H1 (cell line): ENCODE results near the gene HID1. TPM values are rescaled to one million over a fixed set of nuclear protein-coding genes. Genes with fewer than 3 reads are reported as not detected.

Source experiments
- ASH2L ChIP-seq: fragments of 200-600, 300-600 bp; sonication (generic); IDR thresholded peaks from one replicate; pipeline ENCODE4 v1.7.1; 2017; ENCODE audit warnings: low read length
- CREB1 ChIP-seq: IDR thresholded peaks from 2 replicates; pipeline ENCODE4 v1.6.1; 2012; ENCODE audit warnings: inconsistent platforms
- EZH2 ChIP-seq: fragments of 200-600 bp; sonication (generic); IDR thresholded peaks from 2 replicates; pipeline ENCODE4 v1.7.1; 2012; ENCODE audit warnings: low read depth, mild to moderate bottlenecking, moderate library complexity, low read length, inconsistent platforms; ENCODE audit not compliant: severe bottlenecking
- GABPA ChIP-seq: IDR thresholded peaks from 2 replicates; pipeline ENCODE4 v1.6.1; 2011; ENCODE audit warnings: mild to moderate bottlenecking, low read length, moderate library complexity, borderline replicate concordance; ENCODE audit not compliant: insufficient read depth
- GTF2F1 ChIP-seq: IDR thresholded peaks from 2 replicates; pipeline ENCODE4 v1.6.1; 2012; ENCODE audit warnings: low read depth, low read length, improper control_type of control experiment, borderline replicate concordance
- HDAC6 ChIP-seq: IDR thresholded peaks from one replicate; pipeline ENCODE4 v1.7.1; 2012; ENCODE audit warnings: low read depth, mild to moderate bottlenecking, inconsistent platforms, low read length, moderate library complexity
- POLR2A ChIP-seq, 2 experiments: IDR thresholded peaks; 1 replicate in 1 of 2; 2 replicates in 1 of 2; pipeline ENCODE4 v1.6.1; 2011; ENCODE audit warnings: low read depth in 2 of 2, low read length in 2 of 2, mild to moderate bottlenecking in 2 of 2; ENCODE audit errors: control extremely low read depth in 1 of 2
- POU5F1 ChIP-seq: IDR thresholded peaks from 2 replicates; pipeline ENCODE4 v1.6.1; 2011; ENCODE audit warnings: low read depth, mild to moderate bottlenecking, low read length, moderate library complexity
- RBBP5 ChIP-seq: IDR thresholded peaks from 2 replicates; pipeline ENCODE4 v1.7.1; 2012; ENCODE audit warnings: low read depth, mild to moderate bottlenecking, inconsistent platforms, low read length, moderate library complexity, borderline replicate concordance
- RXRA ChIP-seq: IDR thresholded peaks from 2 replicates; pipeline ENCODE4 v1.6.1; 2011; ENCODE audit warnings: low read depth, mild to moderate bottlenecking, low read length, moderate library complexity; ENCODE audit not compliant: insufficient read depth
- SIN3A ChIP-seq, 2 experiments: IDR thresholded peaks in 1 of 2; conservative IDR thresholded peaks in 1 of 2; 2 replicates each; pipeline ENCODE4 v1.6.1; 2011 to 2012; ENCODE audit warnings: low read length in 2 of 2, improper control_type of control experiment in 1 of 2, low read depth in 1 of 2, mild to moderate bottlenecking in 1 of 2
- SRF ChIP-seq: IDR thresholded peaks from 2 replicates; pipeline ENCODE4 v1.6.1; 2011; ENCODE audit warnings: mild to moderate bottlenecking, low read depth, low read length, moderate library complexity
- TBP ChIP-seq: IDR thresholded peaks from 2 replicates; pipeline ENCODE4 v1.6.1; 2011; ENCODE audit warnings: low read depth, low read length, improper control_type of control experiment
- TEAD4 ChIP-seq: IDR thresholded peaks from 2 replicates; pipeline ENCODE4 v1.6.1; 2012; ENCODE audit warnings: low read depth, low read length, inconsistent platforms, mixed read lengths
- YY1 ChIP-seq: IDR thresholded peaks from 2 replicates; pipeline ENCODE4 v1.6.1; 2011; ENCODE audit warnings: low read depth, mild to moderate bottlenecking, low read length
- polyA plus RNA-seq, 7 experiments: library from polyadenylated mRNA; depleted of rRNA in 3 of 7; stranded (reverse) in 5 of 7; unstranded in 2 of 7; fragments of >200 nt in 5 of 7; fragments of 200-250 nt in 2 of 7; gene quantifications; 1 replicate in 5 of 7; 2 replicates in 1 of 7; 4 replicates in 1 of 7; pipeline versions ENCODE4 v1.2.1 to v1.2.3, GENCODE V29; 2011 to 2013; ENCODE audit warnings: missing spikeins in 2 of 7, mixed read lengths in 2 of 7
- total RNA-seq: library from RNA; stranded (reverse); fragmentation: NEBNext Ultra II Directional; extraction: Animal tissue kit (Norgen Biotek cat#: 25700); gene quantifications from 2 replicates; pipeline ENCODE4 v1.2.1, GENCODE V29; 2021
- TF ChIP-seq, protein P1 (sequence below): IDR thresholded peaks from 2 replicates; pipeline ENCODE4 v1.6.1; 2011; ENCODE audit warnings: low read length, improper control_type of control experiment
- TF ChIP-seq, protein P2 (sequence below): IDR thresholded peaks from 2 replicates; pipeline ENCODE4 v1.6.1; 2012; ENCODE audit warnings: low read length, inconsistent platforms
- TF ChIP-seq, protein P3 (sequence below): IDR thresholded peaks from 2 replicates; pipeline ENCODE4 v1.6.1; 2011; ENCODE audit warnings: low read depth, mild to moderate bottlenecking, low read length; ENCODE audit not compliant: insufficient read depth

The HID1 gene
- total and polyA plus RNA-seq, 2 of the 8 experiments (the other 6 are each of a cell fraction or from before 2014, with no cell fraction given): 15.1 to 25.9 TPM

DNA sequence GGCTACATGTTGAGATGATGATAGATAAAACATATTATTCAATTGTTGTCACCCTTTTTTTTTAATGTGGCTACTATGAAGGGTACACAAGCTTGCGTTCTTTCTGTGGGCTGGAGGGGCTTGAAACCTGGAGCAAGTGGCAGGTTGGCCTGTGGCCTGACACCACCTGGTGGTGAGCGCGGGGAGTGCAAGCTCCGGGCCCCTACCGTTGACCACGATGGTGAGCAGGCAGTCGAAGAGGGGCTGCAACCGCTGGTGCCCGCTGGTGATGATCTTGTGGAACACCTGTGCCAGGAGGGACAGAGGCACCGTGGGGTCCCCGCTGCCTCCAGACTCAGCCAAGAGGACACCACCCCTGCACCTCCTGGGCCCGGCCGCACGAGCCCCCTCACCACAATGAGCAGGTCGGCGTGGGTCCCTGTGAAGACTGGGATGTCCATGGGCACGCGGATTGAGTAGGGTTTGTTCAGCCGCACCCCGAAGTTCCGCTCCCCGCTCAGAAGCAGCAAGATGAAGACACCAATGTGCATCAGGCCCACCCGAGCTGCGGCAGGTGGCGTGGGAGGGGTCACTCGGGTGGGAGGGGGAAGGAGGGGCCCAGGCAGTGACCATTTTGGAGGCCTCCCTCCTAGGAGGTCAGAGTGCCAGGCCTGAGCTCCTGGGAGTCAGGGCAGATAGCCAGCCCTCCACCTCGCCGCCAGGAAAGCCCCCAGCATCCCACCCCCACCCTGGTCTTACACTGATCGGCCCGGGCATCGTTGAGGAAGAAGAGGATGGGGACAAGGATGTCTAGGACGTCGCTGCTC is 14.4 kb downstream of the HID1 start (continued):
- TF ChIP-seq, protein P1, sequence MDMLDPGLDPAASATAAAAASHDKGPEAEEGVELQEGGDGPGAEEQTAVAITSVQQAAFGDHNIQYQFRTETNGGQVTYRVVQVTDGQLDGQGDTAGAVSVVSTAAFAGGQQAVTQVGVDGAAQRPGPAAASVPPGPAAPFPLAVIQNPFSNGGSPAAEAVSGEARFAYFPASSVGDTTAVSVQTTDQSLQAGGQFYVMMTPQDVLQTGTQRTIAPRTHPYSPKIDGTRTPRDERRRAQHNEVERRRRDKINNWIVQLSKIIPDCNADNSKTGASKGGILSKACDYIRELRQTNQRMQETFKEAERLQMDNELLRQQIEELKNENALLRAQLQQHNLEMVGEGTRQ: no peak
- TF ChIP-seq ASH2L (no peak), POLR2A (IDR thresholded peaks at IDR 0.05; ENCODE audit: control extremely low read depth in 1 of 2, low read depth in 2 of 2, low read length in 2 of 2) (no peak), RXRA (no peak), RBBP5 (no peak), YY1 (no peak), HDAC6 (no peak), POU5F1 (no peak), EZH2 (no peak), GTF2F1 (no peak), GABPA (peak; percentile 61; the same call in 1 of the 2 replicates), SIN3A (conservative IDR thresholded peaks at IDR 0.05 in 1 of 2, IDR thresholded peaks at IDR 0.05 in 1 of 2; ENCODE audit: low read depth in 1 of 2, low read length in 2 of 2) (no peak), SRF (no peak), CREB1 (0 out of 2 replicates have a peak, but pooled peaks have one; percentile 6), TBP (no peak), TEAD4 (no peak)
- TF ChIP-seq, protein P2, sequence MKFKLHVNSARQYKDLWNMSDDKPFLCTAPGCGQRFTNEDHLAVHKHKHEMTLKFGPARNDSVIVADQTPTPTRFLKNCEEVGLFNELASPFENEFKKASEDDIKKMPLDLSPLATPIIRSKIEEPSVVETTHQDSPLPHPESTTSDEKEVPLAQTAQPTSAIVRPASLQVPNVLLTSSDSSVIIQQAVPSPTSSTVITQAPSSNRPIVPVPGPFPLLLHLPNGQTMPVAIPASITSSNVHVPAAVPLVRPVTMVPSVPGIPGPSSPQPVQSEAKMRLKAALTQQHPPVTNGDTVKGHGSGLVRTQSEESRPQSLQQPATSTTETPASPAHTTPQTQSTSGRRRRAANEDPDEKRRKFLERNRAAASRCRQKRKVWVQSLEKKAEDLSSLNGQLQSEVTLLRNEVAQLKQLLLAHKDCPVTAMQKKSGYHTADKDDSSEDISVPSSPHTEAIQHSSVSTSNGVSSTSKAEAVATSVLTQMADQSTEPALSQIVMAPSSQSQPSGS: no peak
- TF ChIP-seq, protein P3, sequence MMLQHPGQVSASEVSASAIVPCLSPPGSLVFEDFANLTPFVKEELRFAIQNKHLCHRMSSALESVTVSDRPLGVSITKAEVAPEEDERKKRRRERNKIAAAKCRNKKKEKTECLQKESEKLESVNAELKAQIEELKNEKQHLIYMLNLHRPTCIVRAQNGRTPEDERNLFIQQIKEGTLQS: no peak
